ENCODE data around the gene SLC9A9.

DNA sequence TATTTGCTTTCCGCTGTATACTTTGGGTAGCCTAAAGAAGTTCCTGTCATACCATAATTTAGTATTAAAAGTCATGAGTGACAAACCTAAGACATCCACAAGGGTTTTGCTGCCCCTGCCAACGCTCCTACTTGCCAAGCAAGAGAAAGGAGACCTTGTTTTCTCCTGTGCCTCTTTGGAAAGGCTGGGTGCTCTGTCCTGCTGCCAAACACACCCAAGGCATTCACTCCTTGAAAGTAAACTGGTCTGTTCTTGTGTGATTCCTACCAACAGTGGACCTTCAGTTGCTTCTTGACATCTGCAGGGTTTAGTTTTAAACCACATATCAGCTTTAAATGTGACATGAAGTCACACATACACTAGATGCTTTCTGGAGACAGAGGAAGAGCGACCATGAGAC, 295.4 kb downstream of the SLC9A9 start:
- TF ChIP-seq, protein P1, sequence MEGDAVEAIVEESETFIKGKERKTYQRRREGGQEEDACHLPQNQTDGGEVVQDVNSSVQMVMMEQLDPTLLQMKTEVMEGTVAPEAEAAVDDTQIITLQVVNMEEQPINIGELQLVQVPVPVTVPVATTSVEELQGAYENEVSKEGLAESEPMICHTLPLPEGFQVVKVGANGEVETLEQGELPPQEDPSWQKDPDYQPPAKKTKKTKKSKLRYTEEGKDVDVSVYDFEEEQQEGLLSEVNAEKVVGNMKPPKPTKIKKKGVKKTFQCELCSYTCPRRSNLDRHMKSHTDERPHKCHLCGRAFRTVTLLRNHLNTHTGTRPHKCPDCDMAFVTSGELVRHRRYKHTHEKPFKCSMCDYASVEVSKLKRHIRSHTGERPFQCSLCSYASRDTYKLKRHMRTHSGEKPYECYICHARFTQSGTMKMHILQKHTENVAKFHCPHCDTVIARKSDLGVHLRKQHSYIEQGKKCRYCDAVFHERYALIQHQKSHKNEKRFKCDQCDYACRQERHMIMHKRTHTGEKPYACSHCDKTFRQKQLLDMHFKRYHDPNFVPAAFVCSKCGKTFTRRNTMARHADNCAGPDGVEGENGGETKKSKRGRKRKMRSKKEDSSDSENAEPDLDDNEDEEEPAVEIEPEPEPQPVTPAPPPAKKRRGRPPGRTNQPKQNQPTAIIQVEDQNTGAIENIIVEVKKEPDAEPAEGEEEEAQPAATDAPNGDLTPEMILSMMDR (conservative IDR thresholded peaks at IDR 0.05; ENCODE audit: low read depth, low read length): no peak
- TF ChIP-seq EZH2 (IDR thresholded peaks at IDR 0.05; ENCODE audit: borderline replicate concordance, low read depth, low read length, poor library complexity, severe bottlenecking): no peak
